Measurements from ENCODE around the gene TEAD1.

The TEAD1 gene

DNA sequence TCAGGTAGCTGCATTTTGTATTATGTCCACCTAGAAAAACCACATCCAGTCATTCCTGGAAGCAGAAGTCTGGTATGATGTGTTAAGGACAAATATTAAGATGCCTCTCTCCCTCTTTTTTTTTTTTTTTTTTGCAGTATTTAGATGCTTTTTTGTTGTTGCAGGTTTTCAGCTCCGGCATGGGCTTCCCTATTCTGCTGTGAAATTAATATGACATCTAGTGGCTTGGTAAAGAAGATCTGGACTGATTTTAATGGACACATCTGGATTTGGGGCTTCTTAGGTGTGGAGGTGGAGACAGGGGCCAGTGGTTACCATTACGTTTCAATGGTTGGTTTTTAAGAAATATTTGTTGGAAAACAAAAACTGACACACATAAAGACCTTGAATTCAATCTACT lies 287.4 kb downstream of the TEAD1 start:
- no peak for DNase-seq (ENCODE audit: low read depth in 1 of 2, low spot score in 1 of 2)
- Histone ChIP-seq H3K27me3 (ENCODE audit: insufficient read depth, poor library complexity, severe bottlenecking) (no peaks in the 10 kb centered on the region), H3K4me3 (replicated peaks; ENCODE audit: insufficient read depth, low read length) (no peak overlapping the region), H3K27ac (replicated peaks) (no peak overlapping the region)
- TF ChIP-seq, protein P1, sequence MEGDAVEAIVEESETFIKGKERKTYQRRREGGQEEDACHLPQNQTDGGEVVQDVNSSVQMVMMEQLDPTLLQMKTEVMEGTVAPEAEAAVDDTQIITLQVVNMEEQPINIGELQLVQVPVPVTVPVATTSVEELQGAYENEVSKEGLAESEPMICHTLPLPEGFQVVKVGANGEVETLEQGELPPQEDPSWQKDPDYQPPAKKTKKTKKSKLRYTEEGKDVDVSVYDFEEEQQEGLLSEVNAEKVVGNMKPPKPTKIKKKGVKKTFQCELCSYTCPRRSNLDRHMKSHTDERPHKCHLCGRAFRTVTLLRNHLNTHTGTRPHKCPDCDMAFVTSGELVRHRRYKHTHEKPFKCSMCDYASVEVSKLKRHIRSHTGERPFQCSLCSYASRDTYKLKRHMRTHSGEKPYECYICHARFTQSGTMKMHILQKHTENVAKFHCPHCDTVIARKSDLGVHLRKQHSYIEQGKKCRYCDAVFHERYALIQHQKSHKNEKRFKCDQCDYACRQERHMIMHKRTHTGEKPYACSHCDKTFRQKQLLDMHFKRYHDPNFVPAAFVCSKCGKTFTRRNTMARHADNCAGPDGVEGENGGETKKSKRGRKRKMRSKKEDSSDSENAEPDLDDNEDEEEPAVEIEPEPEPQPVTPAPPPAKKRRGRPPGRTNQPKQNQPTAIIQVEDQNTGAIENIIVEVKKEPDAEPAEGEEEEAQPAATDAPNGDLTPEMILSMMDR (IDR thresholded peaks at IDR 0.05; ENCODE audit: insufficient read depth, low read length): no peak
- TF ChIP-seq POLR2AphosphoS5 (IDR thresholded peaks at IDR 0.05; ENCODE audit: low read depth): no peak
- no peak for TF ChIP-seq GABPA (IDR thresholded peaks at IDR 0.05; ENCODE audit: low read depth)
- TF ChIP-seq, protein P2, sequence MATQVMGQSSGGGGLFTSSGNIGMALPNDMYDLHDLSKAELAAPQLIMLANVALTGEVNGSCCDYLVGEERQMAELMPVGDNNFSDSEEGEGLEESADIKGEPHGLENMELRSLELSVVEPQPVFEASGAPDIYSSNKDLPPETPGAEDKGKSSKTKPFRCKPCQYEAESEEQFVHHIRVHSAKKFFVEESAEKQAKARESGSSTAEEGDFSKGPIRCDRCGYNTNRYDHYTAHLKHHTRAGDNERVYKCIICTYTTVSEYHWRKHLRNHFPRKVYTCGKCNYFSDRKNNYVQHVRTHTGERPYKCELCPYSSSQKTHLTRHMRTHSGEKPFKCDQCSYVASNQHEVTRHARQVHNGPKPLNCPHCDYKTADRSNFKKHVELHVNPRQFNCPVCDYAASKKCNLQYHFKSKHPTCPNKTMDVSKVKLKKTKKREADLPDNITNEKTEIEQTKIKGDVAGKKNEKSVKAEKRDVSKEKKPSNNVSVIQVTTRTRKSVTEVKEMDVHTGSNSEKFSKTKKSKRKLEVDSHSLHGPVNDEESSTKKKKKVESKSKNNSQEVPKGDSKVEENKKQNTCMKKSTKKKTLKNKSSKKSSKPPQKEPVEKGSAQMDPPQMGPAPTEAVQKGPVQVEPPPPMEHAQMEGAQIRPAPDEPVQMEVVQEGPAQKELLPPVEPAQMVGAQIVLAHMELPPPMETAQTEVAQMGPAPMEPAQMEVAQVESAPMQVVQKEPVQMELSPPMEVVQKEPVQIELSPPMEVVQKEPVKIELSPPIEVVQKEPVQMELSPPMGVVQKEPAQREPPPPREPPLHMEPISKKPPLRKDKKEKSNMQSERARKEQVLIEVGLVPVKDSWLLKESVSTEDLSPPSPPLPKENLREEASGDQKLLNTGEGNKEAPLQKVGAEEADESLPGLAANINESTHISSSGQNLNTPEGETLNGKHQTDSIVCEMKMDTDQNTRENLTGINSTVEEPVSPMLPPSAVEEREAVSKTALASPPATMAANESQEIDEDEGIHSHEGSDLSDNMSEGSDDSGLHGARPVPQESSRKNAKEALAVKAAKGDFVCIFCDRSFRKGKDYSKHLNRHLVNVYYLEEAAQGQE (IDR thresholded peaks at IDR 0.05; ENCODE audit: insufficient replicate concordance, low read depth): no peak
- TF ChIP-seq SPI1 (IDR thresholded peaks at IDR 0.05; ENCODE audit: borderline replicate concordance, low read depth): no peak

DNA sequence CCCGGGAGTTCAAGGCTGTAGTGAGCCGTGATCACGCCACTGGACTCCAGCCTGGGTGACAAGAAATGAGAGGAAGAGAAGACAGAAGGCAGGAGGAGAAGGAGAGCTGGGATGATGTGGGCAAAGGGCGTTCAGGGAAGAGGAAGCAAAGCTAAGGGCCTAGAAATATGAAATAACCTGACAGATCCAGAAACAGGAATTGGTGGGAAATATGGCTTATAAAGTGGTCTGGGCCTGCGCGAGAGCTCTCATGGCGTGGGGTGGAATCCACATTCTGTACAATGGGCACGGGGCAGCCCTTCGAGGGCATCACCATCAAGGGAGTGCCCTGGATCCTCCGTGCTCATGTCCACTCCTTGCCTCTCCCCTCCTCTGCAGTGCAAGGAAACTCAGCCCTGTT lies 288.1 kb downstream of the TEAD1 start:
- TF ChIP-seq, protein P1 (IDR thresholded peaks at IDR 0.05; ENCODE audit: insufficient read depth, low read length): no peak
- TF ChIP-seq SPI1 (IDR thresholded peaks at IDR 0.05; ENCODE audit: borderline replicate concordance, low read depth): peak; percentile 81
- H3K27ac ChIP-seq (replicated peaks): no peak overlapping the region

DNA sequence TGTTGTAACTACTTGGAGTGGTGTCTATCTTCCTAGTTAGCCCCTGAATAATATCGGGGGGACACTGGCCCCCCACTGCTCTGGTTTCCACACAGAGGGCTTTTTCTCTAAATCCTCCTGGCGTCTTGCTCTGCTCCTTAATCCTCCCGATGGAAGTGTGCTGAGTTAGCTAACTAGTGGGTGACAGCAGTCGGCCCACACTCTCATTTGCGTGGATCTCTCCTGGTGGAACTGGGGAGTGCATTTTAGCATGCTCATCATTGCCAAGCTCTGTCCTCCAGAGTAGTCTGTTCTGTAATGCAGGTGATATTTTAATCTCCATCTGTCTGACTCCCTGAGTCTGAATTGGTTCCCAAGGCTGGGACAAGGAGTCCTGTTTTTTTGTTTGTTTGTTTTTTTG lies 288.8 kb downstream of the TEAD1 start:
- TF ChIP-seq, protein P2 (IDR thresholded peaks at IDR 0.05; ENCODE audit: insufficient replicate concordance, low read depth): no peak
- TF ChIP-seq POLR2AphosphoS5 (IDR thresholded peaks at IDR 0.05; ENCODE audit: low read depth) (no peak), SPI1 (IDR thresholded peaks at IDR 0.05; ENCODE audit: borderline replicate concordance, low read depth) (no peak), GABPA (IDR thresholded peaks at IDR 0.05; ENCODE audit: low read depth) (no peak)
- TF ChIP-seq, protein P1 (IDR thresholded peaks at IDR 0.05; ENCODE audit: insufficient read depth, low read length): no peak
- Histone ChIP-seq H3K27ac (replicated peaks) (no peak overlapping the region), H3K4me3 (replicated peaks; ENCODE audit: insufficient read depth, low read length) (no peak overlapping the region), H3K27me3 (ENCODE audit: insufficient read depth, poor library complexity, severe bottlenecking) (no peaks in the 10 kb centered on the region)
- DNase-seq (ENCODE audit: low read depth in 1 of 2, low spot score in 1 of 2): no peak

More for the DNA sequence above, 288.1 kb downstream of the TEAD1 start:
- H3K4me3 ChIP-seq (replicated peaks; ENCODE audit: insufficient read depth, low read length): no peak overlapping the region
- DNase-seq (ENCODE audit: low read depth in 1 of 2, low spot score in 1 of 2): no peak
- H3K27me3 ChIP-seq (ENCODE audit: insufficient read depth, poor library complexity, severe bottlenecking): no peaks in the 10 kb centered on the region

DNA sequence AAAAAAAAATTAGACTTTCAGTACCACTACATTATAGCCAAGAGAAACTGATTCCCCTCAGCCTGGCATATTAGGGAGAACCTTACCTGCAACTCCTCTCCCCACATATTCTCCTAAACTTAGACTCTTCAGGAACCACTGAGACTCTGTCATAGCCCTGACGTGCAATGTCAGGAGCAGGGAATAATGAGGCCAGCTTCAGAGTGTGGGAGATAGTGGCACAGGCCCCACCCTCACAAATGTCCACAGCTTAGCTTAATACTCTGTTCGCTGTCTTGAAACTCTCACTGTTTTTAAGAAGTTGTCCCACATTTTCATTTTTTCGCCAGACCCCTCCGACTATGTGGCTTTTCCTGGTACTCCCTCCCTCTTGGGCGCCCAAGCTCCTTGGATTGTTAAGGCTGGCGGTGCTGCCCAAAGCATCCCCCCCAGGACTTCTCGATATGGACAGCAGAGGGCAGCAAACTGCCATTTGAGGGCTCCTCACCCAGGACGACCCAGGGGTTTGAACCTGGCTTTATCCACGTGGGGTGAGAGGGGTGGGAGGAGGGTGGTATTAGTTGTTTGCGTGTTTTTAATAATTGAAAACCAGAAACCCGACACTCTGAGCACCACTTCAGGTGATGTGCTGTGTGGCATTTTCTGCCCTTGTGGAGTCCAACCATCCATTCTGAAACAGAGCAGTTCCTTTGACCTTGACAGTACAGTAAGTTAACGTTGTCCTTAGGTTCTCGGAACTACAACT lies 289.7 kb downstream of the TEAD1 start:
- no peaks in the 10 kb centered on the region for H3K27me3 ChIP-seq (ENCODE audit: insufficient read depth, poor library complexity, severe bottlenecking)
- no peak for TF ChIP-seq SPI1 (IDR thresholded peaks at IDR 0.05; ENCODE audit: borderline replicate concordance, low read depth)
- TF ChIP-seq, protein P1 (IDR thresholded peaks at IDR 0.05; ENCODE audit: insufficient read depth, low read length): peak; percentile 22
- TF ChIP-seq, protein P2 (IDR thresholded peaks at IDR 0.05; ENCODE audit: insufficient replicate concordance, low read depth): no peak
- H3K27ac ChIP-seq (replicated peaks): no peak overlapping the region
- H3K4me3 ChIP-seq (replicated peaks; ENCODE audit: insufficient read depth, low read length): no peak overlapping the region
- DNase-seq (ENCODE audit: low read depth in 1 of 2, low spot score in 1 of 2): peak; percentile 28 to 53
